Astrocyte of the cerebellum (primary cell): Measurements from ENCODE around the gene CYTH4.

Source experiments
- DNase-seq: peaks from one replicate; pipeline ENCODE4 v3.0.0-alpha.2; 2011; ENCODE audit warnings: low read depth
- H3K4me3 ChIP-seq: 2 replicates; pipeline ENCODE4 v1.5.1; 2011; ENCODE audit warnings: mild to moderate bottlenecking, low read depth, low read length, moderate library complexity
- in situ Hi-C: cut with HindIII; loops from 2 replicates; pipeline ENCODE4 v1.10.0; 2017; ENCODE audit warnings: low sequenced_read_pairs
- TF ChIP-seq, protein P1 (sequence below): IDR thresholded peaks from 2 replicates; pipeline ENCODE4 v1.5.1; 2012; ENCODE audit warnings: low read length, low read depth, moderate library complexity, mild to moderate bottlenecking; ENCODE audit errors: missing control alignments

The CYTH4 gene

DNA sequence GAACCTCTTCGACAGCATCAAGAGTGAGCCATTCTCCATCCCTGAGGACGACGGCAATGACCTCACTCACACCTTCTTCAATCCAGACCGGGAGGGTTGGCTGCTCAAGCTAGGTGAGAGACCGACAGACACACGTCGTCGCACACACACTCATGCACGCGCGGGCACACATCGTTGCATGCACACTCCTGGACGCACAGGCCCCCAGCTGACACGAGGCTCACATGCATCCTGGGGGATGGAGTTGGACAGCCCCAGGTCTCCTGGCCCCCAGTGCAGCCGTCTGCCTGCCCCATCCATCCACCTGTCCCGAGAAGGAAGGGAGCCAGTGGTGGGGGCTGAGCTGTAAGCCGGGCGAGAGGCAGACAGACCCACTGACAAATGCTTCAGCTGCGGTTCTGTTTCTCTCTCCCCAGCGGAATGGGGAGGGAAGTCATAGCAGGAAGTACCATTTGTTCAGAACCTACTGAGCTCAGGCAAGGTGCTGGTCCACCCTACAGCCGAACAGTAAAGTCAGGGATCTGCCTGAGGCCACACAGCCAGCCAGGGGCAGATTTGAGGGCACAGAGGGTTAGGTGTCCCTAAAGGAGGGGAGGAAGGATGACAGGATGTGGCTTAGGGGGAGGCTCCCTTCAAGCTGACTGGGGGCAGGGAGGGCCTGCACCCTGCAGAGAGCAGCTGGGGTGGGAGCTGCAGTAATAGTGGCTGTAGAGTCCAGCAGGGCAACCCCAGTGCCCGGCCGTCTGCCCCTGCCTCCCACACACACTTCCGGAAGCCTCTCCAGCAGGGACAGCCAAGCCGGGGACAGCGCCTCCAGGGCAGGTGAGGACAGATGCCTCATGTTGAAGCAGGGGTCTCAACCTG lies 27.1 kb downstream of the CYTH4 start:
- DNase-seq = no peak
- TF ChIP-seq, protein P1, sequence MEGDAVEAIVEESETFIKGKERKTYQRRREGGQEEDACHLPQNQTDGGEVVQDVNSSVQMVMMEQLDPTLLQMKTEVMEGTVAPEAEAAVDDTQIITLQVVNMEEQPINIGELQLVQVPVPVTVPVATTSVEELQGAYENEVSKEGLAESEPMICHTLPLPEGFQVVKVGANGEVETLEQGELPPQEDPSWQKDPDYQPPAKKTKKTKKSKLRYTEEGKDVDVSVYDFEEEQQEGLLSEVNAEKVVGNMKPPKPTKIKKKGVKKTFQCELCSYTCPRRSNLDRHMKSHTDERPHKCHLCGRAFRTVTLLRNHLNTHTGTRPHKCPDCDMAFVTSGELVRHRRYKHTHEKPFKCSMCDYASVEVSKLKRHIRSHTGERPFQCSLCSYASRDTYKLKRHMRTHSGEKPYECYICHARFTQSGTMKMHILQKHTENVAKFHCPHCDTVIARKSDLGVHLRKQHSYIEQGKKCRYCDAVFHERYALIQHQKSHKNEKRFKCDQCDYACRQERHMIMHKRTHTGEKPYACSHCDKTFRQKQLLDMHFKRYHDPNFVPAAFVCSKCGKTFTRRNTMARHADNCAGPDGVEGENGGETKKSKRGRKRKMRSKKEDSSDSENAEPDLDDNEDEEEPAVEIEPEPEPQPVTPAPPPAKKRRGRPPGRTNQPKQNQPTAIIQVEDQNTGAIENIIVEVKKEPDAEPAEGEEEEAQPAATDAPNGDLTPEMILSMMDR = no peak
- in situ Hi-C loops = no loop called here
- H3K4me3 ChIP-seq = no peak overlapping the region

DNA sequence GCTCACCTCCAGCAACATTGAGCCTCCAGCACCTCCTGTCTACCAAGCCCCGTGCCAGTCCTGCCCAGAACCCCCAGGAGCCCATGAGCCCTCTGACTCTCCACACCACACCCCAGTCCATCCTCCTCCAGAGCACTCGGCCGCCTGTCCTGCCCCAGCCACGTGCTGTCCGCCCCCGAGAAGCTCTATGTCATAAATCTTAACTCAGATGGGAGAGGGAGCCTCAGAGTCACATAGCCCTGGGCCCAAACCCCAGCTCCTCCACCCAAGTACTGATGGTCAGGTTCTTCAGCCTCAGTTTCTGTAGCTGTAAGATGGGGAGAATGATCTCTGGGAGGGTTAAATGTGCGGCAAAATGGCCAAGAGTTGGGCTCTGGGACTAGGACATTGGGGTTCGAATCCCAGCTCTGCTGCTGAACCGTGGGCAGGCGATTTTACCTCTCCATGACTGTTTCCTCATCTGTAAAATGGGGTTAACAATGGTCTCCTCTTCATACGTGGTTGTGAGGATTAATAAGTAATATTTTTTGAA lies 27.8 kb downstream of the CYTH4 start:
- H3K4me3 ChIP-seq = no peak overlapping the region
- DNase-seq = no peak
- in situ Hi-C loops = no loop called here
- TF ChIP-seq, protein P1 = no peak

DNA sequence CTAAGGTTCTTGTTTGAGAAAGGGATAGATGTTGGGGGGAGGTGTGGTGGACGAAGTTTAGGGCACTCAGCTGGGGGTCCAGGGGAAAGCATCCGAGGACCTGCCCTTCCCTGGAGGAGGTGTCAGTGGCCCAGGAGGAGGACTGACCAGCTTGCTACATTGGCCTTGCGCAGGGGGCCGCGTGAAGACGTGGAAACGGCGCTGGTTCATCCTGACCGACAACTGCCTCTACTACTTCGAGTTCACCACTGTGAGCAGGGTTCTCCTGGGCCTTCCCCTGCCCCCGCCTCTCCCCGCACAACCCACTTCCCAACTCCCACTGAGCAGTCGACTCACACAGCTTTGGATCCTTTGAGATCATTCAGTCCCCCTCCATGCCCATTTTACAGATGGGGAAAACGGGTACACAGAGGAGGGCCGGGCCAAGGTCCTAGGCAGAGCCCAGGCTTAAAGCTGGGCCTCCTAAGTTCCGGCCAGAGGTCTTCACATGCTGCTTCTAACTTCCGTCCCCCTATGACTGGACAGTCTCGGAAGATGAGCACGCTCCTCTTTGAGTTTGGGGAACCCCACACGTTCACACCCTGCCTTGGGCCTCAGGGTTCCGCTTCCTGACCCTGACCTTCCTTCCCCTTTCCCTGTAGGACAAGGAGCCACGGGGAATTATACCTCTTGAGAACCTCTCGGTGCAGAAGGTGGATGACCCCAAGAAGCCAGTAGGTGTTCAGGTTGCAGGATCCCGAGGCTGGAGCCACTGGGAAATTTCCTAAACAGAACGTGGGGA lies 28.7 kb downstream of the CYTH4 start:
- in situ Hi-C loops = no loop called here
- TF ChIP-seq, protein P1 = no peak
- no peak overlapping the region for H3K4me3 ChIP-seq
- DNase-seq = no peak

DNA sequence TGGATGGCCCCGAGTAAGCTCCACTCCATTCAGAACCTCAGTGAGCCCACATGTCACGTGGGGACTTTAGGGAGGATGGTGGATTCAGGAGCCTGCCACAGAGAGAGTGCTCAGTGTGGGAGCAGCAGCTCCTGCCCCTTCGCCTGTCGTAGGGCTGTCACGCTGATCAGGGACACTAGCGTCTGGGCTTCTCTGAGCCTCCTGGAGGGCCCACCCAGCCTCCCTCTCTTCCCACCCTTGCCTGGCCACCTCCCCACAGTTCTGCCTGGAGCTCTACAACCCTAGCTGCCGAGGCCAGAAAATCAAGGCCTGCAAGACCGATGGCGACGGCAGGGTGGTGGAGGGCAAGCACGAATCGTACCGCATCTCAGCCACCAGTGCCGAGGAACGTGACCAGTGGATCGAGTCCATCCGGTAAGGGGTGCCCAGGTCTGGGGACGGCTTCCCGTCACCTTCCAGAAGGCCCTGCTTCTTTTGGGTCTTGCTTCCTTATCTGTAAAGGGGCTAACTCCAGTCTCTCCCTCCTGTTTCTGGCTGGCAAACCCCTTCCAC lies 29.5 kb downstream of the CYTH4 start:
- in situ Hi-C loops = no loop called here
- no peak for DNase-seq
- H3K4me3 ChIP-seq = no peak overlapping the region
- TF ChIP-seq, protein P1 = no peak

DNA sequence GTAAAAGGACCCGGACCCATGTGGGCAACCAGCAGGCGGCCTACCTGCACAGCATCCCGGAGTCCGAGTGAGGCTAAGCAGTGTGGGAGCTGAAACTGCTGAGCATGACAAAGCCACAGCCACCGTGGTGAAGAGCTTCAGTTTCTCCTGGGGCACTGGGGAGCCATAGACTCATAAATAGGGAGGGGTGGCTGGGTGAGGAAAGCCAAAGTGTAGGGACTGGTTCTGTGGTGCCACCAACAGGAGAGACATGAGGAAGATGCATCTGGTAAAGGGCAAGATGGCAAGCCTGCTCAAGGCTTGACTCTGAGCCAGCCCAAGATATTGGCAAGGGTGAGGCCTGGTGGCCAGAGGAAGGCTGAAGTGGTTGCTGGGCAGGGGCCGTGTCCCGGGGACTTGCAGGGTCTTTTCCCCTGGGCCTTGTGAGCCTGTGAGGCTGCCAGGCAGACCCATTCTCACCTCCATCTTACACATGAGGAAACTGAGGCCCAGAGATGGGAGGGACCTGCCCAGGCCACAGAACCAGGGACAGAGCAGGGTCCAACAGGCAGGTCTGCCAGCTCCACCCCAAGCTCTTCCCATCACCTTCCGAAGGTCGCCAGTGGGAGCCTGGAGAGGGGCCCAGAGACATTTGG lies 30.4 kb downstream of the CYTH4 start:
- TF ChIP-seq, protein P1 = no peak

More for the DNA sequence above, 30.4 kb downstream of the CYTH4 start:
- no peak overlapping the region for H3K4me3 ChIP-seq
- in situ Hi-C loops = no loop called here
- no peak for DNase-seq
